IPS DF 4.7 (cell line): ENCODE results near the gene SLC2A13.
"Not testable (repeated sequence)": the region's sequence is repeated elsewhere in the genome, so short reads cannot be mapped to it uniquely, and the experiment has no call there.

Source experiments
- DNase-seq: peaks from one replicate; pipeline ENCODE4 v3.0.0-alpha.2; 2013; ENCODE audit warnings: low spot score; ENCODE audit errors: extremely low read depth

Gene SLC2A13

GRCh38 chr12:40038619-40039018, 67.3 kb downstream of the SLC2A13 start:
- DNase-seq = no peak

DNA sequence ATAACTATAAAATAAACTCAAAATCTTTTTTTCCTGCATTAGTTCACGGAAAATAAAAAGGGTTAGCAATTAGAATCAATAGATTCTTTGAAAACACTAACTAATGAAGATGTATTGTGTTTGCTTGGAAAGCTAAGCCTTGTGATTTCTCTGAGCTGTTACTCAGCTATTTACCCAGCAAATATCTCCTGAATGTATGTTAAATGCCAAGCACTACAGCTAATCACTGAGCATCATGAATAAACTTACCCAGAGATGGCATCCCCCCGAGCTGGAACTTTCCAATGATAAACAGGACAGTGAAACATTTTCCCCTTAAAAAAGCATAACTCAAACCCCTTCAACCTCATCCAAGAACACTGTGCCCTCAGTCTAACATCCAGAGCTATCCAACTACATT, 71.2 kb downstream of the SLC2A13 start:
- no peak for DNase-seq

GRCh38 chr12:40034156-40034555, 71.7 kb downstream of the SLC2A13 start:
- DNase-seq = no peak

DNA sequence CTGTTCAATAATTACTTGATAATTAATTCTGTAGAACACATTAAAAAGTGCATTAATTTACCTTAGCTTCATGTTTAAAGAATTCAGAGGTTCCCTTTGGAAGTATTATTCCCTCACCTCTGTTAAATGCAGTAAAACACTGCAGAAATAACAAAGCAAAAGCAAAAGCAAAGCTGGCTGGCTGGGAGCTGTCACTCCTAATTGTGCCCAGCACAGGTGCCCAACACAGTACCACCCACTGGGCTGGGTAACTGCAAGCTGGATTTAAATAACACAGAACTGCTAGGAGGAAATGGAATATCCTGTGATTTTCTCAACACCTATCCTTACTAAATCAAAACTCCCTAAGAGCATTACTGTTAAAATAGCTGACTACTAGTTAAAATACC, 72.6 kb downstream of the SLC2A13 start:
- no peak for DNase-seq

GRCh38 chr12:40032433-40033241, 73.2 kb downstream of the SLC2A13 start:
- DNase-seq = no peak

- DNase-seq = no peak
These were observed 73.9 kb downstream of the SLC2A13 start for GRCh38 chr12:40031965-40032364.

DNA sequence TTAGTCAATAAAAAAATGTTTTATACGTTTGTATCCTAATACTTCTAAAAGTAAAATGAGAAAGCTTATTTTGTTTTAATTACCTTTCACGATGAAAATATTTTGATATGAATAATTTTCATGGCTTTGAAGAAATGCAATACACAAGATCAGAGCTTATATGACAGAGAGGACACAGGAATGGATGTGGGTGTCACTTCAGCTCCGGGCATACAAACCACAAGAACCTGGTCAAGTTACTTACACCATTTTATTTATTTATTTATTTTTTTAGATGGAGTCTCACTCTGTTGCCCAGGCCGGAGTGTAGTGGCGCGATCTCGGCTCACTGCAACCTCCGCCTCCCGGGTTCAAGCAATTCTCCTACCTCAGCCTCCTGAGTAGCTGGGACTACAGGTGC, 74.9 kb downstream of the SLC2A13 start:
- not testable (repeated sequence) for DNase-seq

DNA sequence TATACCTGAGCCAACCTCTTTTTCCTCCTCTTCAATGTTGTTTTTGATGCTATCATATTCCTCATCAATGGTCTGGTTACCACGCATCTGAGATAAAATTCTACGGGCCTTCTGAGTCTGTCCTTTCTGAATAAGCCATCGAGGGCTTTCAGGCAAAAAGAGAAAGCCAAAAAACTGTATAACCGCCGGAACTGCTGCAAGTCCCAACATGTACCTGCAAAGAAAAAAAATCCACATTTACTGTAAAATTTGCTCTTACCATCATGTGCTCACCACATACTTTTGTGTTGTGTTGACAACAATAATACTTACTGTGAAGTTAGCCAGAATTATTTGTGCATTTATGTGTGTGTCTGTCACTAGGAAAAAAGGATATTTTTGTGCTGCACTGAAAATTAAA, 77.6 kb downstream of the SLC2A13 start:
- DNase-seq = no peak

- DNase-seq = no peak
These were observed 83.0 kb downstream of the SLC2A13 start for GRCh38 chr12:40022850-40023249.

DNA sequence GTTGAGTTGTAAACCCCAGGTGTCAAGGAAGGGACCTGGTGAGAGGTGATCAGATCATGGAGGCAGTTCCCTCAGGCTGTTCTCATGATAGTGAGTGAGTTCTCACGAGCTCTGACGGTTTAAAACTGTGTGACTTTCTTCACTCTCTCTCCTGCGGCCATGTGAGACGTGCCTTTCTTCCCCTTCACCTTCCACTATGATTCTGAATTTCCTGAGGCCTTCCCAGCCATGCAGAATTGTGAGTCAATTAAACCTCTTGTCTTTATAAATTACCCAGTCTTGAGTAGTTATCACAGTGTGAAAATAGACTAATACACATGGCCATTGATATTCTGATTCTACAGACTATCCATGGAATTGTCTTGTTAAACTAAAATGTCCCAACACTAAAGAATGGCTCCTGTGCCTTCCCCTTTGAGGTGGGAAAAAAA, 85.6 kb downstream of the SLC2A13 start:
- DNase-seq = no peak

- no peak for DNase-seq
These were observed 88.4 kb downstream of the SLC2A13 start for GRCh38 chr12:40017488-40017887.

GRCh38 chr12:40016980-40017379, 88.9 kb downstream of the SLC2A13 start:
- DNase-seq = no peak

DNA sequence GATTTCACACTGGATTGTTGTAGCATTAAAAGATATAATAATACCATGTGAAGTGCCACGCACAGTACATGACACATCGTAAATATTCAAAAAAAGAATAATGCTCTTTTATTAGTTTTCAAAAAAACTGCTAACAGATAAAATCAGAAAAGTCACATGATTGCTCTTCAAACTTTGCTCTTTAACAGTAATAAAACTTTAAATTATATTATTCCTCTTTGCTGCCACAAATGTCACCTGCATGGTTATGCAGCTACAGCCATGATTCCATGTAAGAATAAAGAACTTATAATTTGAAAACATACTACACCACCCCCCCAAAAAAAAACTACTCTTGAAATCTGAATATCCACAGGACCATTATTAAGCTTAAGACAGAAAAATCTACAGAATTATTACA, 90.0 kb downstream of the SLC2A13 start:
- no peak for DNase-seq

- DNase-seq = no peak
These were observed 90.5 kb downstream of the SLC2A13 start for GRCh38 chr12:40015345-40015744.

GRCh38 chr12:40013847-40014246, 92.0 kb downstream of the SLC2A13 start:
- no peak for DNase-seq

DNA sequence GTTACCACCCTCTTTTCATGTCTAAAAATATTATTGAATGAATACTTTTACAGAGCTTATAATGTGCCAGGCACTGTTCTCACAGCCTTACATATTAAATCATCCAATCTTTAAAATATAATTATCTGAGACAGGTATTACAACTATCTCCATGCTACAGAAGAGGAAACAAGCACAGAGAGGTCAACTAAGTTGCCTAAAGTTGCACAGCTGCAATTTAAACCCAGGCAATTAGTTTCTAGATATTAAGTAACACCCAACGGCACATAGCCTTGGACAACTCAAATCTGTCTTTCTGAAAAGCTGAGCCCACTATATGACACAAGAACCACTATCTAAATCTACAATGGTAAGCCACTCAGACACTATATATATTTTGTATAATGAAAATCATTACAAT, 92.6 kb downstream of the SLC2A13 start:
- no peak for DNase-seq

DNA sequence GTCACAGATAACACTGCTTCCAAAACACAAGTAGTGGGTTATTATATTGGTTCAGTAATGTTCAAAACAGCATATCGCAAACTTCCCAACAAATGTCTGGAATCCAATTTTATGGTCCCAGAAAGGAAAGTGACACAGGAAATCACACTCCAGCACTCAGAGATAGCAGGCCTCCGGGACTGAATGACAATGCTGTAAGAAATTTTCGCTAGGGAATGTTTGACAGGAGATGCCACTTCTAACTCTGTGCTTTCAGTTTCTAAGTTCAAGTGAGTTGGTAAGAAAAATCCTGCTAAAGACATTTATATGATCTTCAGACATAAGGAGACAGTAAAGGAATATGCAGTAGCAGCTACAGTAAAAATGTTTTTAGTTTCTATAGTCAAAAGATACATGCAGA, 93.2 kb downstream of the SLC2A13 start:
- DNase-seq = no peak

DNA sequence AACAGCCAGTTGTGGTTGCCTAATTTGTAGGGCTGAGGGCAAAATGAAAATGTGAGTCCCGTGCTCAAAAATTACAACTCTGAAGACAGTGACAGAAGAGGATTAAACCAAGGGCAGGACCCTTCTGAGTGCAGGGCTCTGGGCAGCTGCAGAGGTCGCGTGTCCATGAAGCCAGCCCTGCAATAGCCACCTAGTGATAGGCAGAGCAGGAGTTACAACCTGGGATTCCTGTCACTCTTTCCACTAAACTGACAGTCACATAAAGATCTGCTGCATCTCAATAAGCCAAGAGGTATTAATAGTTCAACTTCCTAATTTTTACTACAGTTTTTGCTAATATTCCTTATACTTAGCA, 94.1 kb downstream of the SLC2A13 start:
- no peak for DNase-seq

DNA sequence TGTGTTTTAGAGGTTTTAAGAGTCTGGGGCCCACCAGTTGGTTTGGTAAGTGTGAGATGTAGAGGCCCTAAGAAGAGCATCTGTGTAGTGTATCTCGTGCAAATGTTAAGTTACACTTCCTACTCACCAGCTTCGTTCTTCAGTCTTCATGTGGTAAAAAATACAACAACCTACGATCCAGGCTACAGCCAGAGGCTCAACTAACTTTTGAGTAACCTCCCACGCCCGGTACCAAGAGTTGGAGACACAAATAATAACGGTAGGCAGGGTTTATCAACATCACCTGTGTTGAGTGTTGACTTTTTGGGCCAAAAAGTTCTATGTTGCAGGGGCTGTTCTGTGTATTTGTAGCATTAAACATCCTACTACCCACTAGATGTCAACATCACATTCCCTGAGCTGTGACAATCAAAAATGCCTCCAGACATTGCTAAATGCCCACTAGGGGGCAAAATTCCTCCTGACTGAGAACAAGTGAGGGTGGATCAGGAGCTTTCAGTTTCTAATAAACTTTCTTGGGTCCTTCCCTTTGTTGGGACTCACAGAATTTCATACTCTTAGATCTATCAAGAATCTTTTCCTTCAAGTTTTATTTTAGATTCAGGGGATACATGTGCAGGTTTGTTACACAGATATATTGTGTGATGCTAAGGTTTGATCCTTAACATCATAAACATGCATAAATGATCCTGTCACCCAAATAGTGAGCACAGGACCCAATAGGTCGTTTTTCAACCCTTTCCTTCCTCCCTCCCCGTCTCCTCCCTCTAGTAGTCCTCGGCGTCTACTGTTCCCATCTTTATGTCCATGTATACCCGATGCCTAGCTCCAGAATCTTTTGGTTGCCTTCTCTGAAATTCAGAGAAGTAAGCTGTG, 94.7 kb downstream of the SLC2A13 start:
- DNase-seq = peak; percentile 69

- DNase-seq = no peak
These were observed 103.4 kb downstream of the SLC2A13 start for GRCh38 chr12:40002178-40003169.

DNA sequence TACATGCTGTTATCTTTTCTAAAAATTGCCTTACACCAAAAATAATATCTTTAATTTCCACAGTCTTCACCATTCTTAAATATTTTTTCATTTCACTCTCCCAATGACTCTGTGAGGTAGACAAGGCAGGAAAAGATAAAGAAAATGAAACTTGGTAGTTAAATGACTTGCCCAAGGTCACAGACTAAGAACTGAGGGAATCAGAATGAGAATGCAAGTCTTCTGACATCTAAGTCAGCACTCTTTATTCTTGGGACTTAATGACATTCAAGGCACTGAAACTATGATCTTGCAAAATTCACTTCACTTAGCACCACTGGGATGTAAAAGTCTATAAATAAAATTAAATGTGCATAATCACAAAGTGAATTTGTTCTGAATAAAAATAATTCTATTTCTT, 104.5 kb downstream of the SLC2A13 start:
- no peak for DNase-seq
